HL-60 (cell line): Measurements from ENCODE around the gene TMEM235.

Experiments
- DNase-seq, 2 experiments: peaks; one replicate each; pipeline ENCODE4 v3.0.0-alpha.2; 2010 to 2020; ENCODE audit warnings: low read depth in 1 of 2, low spot score in 1 of 2
- H3K27ac ChIP-seq: fragments of 250-450 bp; sonication (Bioruptor Pico); replicated peaks from 2 replicates; pipeline ENCODE4 v1.5.1; 2020; ENCODE audit warnings: mild to moderate bottlenecking, moderate library complexity
- H3K27me3 ChIP-seq: fragments of 250-450 bp; sonication (Bioruptor Pico); 2 replicates; pipeline ENCODE4 v1.5.1; 2021; ENCODE audit warnings: mild to moderate bottlenecking, moderate library complexity; ENCODE audit not compliant: insufficient read depth, poor library complexity, severe bottlenecking
- H3K4me3 ChIP-seq: replicated peaks from 2 replicates; pipeline ENCODE4 v1.5.1; 2011; ENCODE audit warnings: mild to moderate bottlenecking, control low read depth, low read length; ENCODE audit not compliant: insufficient read depth
- GABPA ChIP-seq: IDR thresholded peaks from 2 replicates; pipeline ENCODE4 v1.6.1; 2012; ENCODE audit warnings: low read depth
- POLR2AphosphoS5 ChIP-seq: IDR thresholded peaks from 2 replicates; pipeline ENCODE4 v1.6.1; 2012; ENCODE audit warnings: low read depth
- SPI1 ChIP-seq: IDR thresholded peaks from 2 replicates; pipeline ENCODE4 v1.6.1; 2012; ENCODE audit warnings: low read depth, mild to moderate bottlenecking, borderline replicate concordance
- TF ChIP-seq, protein P1 (sequence below): IDR thresholded peaks from one replicate; pipeline ENCODE4 v1.5.1; 2011; ENCODE audit warnings: low read length, control low read depth, inconsistent platforms; ENCODE audit not compliant: insufficient read depth
- TF ChIP-seq, protein P2 (sequence below): IDR thresholded peaks from 2 replicates; pipeline ENCODE4 v1.6.1; 2012; ENCODE audit warnings: low read depth; ENCODE audit not compliant: insufficient replicate concordance

The TMEM235 gene

DNA sequence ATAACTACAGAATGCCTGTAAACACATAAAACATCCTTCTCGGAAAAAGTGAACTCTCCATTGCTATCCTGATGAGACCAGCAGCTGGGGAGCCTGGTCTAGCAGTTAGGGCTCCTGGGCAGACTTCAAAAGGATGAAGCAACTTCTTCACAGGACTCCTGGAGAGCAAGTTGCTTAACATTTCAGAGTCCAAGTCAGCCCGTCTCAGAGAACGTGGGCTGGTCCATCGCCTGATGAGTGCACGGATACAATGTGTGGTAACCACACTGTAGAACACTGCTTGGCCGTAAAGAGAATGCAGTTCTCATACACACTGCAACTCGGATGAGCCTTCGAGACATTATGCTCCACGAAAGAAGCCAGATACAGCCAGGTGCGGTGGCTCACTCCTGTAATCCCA is 52.7 kb downstream of the TMEM235 start:
- Histone ChIP-seq H3K4me3 (no peak overlapping the region), H3K27me3 (no peaks in the 10 kb centered on the region), H3K27ac (peak overlapping the region; percentile 75)
- TF ChIP-seq GABPA = no peak
- TF ChIP-seq, protein P1, sequence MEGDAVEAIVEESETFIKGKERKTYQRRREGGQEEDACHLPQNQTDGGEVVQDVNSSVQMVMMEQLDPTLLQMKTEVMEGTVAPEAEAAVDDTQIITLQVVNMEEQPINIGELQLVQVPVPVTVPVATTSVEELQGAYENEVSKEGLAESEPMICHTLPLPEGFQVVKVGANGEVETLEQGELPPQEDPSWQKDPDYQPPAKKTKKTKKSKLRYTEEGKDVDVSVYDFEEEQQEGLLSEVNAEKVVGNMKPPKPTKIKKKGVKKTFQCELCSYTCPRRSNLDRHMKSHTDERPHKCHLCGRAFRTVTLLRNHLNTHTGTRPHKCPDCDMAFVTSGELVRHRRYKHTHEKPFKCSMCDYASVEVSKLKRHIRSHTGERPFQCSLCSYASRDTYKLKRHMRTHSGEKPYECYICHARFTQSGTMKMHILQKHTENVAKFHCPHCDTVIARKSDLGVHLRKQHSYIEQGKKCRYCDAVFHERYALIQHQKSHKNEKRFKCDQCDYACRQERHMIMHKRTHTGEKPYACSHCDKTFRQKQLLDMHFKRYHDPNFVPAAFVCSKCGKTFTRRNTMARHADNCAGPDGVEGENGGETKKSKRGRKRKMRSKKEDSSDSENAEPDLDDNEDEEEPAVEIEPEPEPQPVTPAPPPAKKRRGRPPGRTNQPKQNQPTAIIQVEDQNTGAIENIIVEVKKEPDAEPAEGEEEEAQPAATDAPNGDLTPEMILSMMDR = no peak
- TF ChIP-seq, protein P2, sequence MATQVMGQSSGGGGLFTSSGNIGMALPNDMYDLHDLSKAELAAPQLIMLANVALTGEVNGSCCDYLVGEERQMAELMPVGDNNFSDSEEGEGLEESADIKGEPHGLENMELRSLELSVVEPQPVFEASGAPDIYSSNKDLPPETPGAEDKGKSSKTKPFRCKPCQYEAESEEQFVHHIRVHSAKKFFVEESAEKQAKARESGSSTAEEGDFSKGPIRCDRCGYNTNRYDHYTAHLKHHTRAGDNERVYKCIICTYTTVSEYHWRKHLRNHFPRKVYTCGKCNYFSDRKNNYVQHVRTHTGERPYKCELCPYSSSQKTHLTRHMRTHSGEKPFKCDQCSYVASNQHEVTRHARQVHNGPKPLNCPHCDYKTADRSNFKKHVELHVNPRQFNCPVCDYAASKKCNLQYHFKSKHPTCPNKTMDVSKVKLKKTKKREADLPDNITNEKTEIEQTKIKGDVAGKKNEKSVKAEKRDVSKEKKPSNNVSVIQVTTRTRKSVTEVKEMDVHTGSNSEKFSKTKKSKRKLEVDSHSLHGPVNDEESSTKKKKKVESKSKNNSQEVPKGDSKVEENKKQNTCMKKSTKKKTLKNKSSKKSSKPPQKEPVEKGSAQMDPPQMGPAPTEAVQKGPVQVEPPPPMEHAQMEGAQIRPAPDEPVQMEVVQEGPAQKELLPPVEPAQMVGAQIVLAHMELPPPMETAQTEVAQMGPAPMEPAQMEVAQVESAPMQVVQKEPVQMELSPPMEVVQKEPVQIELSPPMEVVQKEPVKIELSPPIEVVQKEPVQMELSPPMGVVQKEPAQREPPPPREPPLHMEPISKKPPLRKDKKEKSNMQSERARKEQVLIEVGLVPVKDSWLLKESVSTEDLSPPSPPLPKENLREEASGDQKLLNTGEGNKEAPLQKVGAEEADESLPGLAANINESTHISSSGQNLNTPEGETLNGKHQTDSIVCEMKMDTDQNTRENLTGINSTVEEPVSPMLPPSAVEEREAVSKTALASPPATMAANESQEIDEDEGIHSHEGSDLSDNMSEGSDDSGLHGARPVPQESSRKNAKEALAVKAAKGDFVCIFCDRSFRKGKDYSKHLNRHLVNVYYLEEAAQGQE = peak; percentile 14
- TF ChIP-seq SPI1 = no peak
- peak; percentile 62; the same call in 1 of the 2 replicates for TF ChIP-seq POLR2AphosphoS5
- DNase-seq = peak; percentile 95 to 99

DNA sequence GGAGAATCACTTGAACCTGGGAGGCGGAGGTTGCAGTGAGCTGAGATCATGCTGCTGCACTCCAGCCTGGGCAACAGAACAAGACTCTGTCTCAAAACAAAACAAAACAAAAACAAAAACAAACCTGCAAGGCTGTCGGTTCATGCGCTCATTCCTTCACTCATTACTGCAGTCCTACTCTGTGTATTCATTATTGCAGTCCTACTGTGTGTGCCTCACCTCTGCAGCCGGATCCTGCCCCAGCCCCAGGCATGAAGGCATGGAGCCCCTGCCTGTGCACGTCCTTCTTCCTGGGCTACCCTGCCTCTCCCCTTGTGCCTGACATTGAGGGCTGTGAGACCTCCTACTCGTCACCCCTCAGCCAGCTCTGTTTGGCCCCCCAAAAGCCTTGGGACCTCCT is 57.6 kb downstream of the TMEM235 start:
- Histone ChIP-seq H3K27me3 (no peaks in the 10 kb centered on the region), H3K27ac (no peak overlapping the region), H3K4me3 (no peak overlapping the region)
- TF ChIP-seq POLR2AphosphoS5 = no peak
- TF ChIP-seq, protein P2 = no peak
- no peak for TF ChIP-seq GABPA
- TF ChIP-seq, protein P1 = no peak
- TF ChIP-seq SPI1 = no peak
- DNase-seq = no peak

DNA sequence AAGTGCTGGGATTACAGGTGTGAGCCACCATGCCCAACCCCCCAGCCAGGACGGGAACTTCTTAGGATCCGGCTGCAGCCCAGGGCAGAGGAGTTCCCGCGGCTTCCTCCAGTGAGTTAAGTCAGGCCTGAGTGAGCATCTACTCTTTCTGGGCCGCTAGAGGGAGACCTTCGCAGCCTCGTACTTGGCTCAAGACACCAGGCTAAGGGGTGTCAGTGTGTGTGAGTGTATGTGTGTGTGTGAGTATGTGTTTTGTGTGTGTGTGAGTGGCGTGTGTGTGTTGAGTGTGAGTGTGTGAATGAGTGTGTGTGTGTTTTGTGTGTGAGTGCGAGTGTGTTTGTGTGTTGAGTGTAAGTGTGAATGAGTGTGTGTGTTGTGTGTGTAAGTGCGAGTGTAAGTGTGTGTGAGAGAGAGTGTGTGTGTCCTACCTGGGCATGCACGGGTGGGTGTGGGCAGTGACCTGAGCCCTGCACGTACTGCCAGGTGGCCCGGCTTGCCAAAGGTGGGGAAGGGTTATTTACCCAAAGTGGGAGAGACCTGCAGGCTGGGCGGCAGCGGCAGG is 58.5 kb downstream of the TMEM235 start:
- no peak overlapping the region for H3K27ac ChIP-seq
- peak; percentile 84 to 85 for DNase-seq
- no peak for TF ChIP-seq GABPA
- TF ChIP-seq, protein P1 = peak; percentile 83
- TF ChIP-seq, protein P2 = no peak
- no peaks in the 10 kb centered on the region for H3K27me3 ChIP-seq
- H3K4me3 ChIP-seq = no peak overlapping the region
